Smooth muscle cell (in vitro differentiated cells): ENCODE data around the gene BIRC3. TPM values are rescaled to one million over a fixed set of nuclear protein-coding genes. Genes with fewer than 3 reads are reported as not detected.

ENCODE experiments used
- DNase-seq: peaks from one replicate; lab custom pipeline; 2025; ENCODE audit not compliant: unreplicated experiment; lab: John Stamatoyannopoulos, UW
- H2AFZ ChIP-seq: fragments of 200-600 bp; sonication (generic); 2 replicates; pipeline ENCODE4 v1.6.0; 2016; ENCODE audit warnings: antibody characterized with exemption, low read depth, mild to moderate bottlenecking
- H3F3A ChIP-seq: fragments of 200-600 bp; sonication (generic); 2 replicates; pipeline ENCODE4 v1.6.0; 2017; ENCODE audit warnings: antibody characterized with exemption, low read depth
- H3K27ac ChIP-seq: fragments of 200-600 bp; sonication (generic); 2 replicates; pipeline ENCODE4 v1.5.1; 2016; ENCODE audit warnings: low read depth, mild to moderate bottlenecking
- H3K27me3 ChIP-seq: fragments of 200-600 bp; sonication (generic); 2 replicates; pipeline ENCODE4 v1.6.1; 2016; ENCODE audit warnings: low read depth, mild to moderate bottlenecking
- H3K36me3 ChIP-seq: fragments of 200-600 bp; sonication (generic); 2 replicates; pipeline ENCODE4 v1.5.1; 2016; ENCODE audit warnings: low read depth
- H3K4me1 ChIP-seq: fragments of 200-600 bp; sonication (generic); 2 replicates; pipeline ENCODE4 v1.5.1; 2016; ENCODE audit warnings: low read depth
- H3K4me2 ChIP-seq: fragments of 200-600 bp; sonication (generic); 2 replicates; pipeline ENCODE4 v1.6.0; 2016; ENCODE audit warnings: mild to moderate bottlenecking
- H3K4me3 ChIP-seq: fragments of 200-600 bp; sonication (generic); 2 replicates; pipeline ENCODE4 v1.5.1; 2016; ENCODE audit warnings: mild to moderate bottlenecking
- H3K79me2 ChIP-seq: fragments of 200-600 bp; sonication (generic); 2 replicates; pipeline ENCODE4 v1.6.0; 2016; ENCODE audit warnings: low read depth, mild to moderate bottlenecking
- H3K9ac ChIP-seq: fragments of 200-600 bp; sonication (generic); 2 replicates; pipeline ENCODE4 v1.6.0; 2016; ENCODE audit warnings: low read depth
- H3K9me3 ChIP-seq: fragments of 200-600 bp; sonication (generic); replicated peaks from 2 replicates; pipeline ENCODE4 v1.5.1; 2016; ENCODE audit warnings: low read depth
- H4K20me1 ChIP-seq: fragments of 200-600 bp; sonication (generic); 2 replicates; pipeline ENCODE4 v1.6.0; 2016; ENCODE audit warnings: low read depth
- CTCF ChIP-seq: fragments of 200-600 bp; sonication (generic); IDR thresholded peaks from 2 replicates; pipeline ENCODE4 v1.5.1; 2017; ENCODE audit warnings: borderline replicate concordance, mild to moderate bottlenecking, antibody characterized with exemption; ENCODE audit not compliant: insufficient read depth, poor library complexity, severe bottlenecking
- WGBS: methylation state at CpG from one replicate; pipeline ENCODE4 v1.1.7; 2016; ENCODE audit warnings: low lambda C conversion rate; 5-methylcytosine and 5-hydroxymethylcytosine counted together
- polyA plus RNA-seq: library from polyadenylated mRNA; unstranded; fragments of >200 nt; fragmentation: Nextera tagmentation; extraction: Ambion mirVana; gene quantifications from 2 replicates; pipeline ENCODE4 v1.2.1, GENCODE V29; 2016
- small RNA-seq: library from RNA; depleted of rRNA; stranded (forward); fragments of <200 nt; gene quantifications from one replicate; pipeline ENCODE3, GENCODE V24; 2014
- total RNA-seq: library from RNA; depleted of rRNA; stranded (reverse); fragments of >200 nt; gene quantifications from 2 replicates; pipeline ENCODE4 v1.2.3, GENCODE V29; 2014

BIRC3 gene
- total and polyA plus RNA-seq, 2 experiments from 2014 or later, result 0.94 to 1.6 TPM

- Histone ChIP-seq H3K27ac (peak overlapping the region; percentile 5), H3K79me2 (peaks cover 3% of the 10 kb centered on the region), H3F3A (no peaks in the 10 kb centered on the region), H3K9me3 (no peaks in the 10 kb centered on the region), H3K9ac (no peak overlapping the region), H3K4me1 (no peaks in the 10 kb centered on the region), H2AFZ (no peak overlapping the region), H4K20me1 (peaks cover 20% of the 10 kb centered on the region), H3K4me2 (no peak overlapping the region), H3K36me3 (no peaks in the 10 kb centered on the region), H3K27me3 (no peaks in the 10 kb centered on the region), H3K4me3 (no peak overlapping the region)
- no peak for TF ChIP-seq CTCF
- DNase-seq, result no peak
- WGBS, result 97% methylated on average over 7 of the region's 8 CpGs
Observed at GRCh38 chr11:102387043-102387781, 69.9 kb downstream of the BIRC3 start.

Small RNAs within 50 kb of the gene (small RNA-seq; reads per million reads assigned to genes)
- gene AP000942.3 (not detected), gene AP000942.4 (not detected), gene RNU6-952P (not detected)

Other genes starting within 250 kb of the BIRC3 start
- gene YAP1, start 207.0 kb upstream of the BIRC3 start, total RNA-seq, result 136 and 174 TPM in 2 replicates
- 25.1 and 28.4 TPM in 2 replicates for gene YAP1, start 207.0 kb upstream of the BIRC3 start, polyA plus RNA-seq
- gene BIRC2, start 29.7 kb downstream of the BIRC3 start, total RNA-seq, result 170 and 174 TPM in 2 replicates
- gene BIRC2, start 29.7 kb downstream of the BIRC3 start, polyA plus RNA-seq, result 38.6 and 46.3 TPM in 2 replicates
- 77.6 and 78.8 TPM in 2 replicates for gene TMEM123, start 135.3 kb downstream of the BIRC3 start, total RNA-seq
- gene TMEM123, start 135.3 kb downstream of the BIRC3 start, polyA plus RNA-seq, result 38.8 and 55.8 TPM in 2 replicates
- gene MMP7, start 213.3 kb downstream of the BIRC3 start, total RNA-seq, result 8.0 and 12.6 TPM in 2 replicates
- 4.3 and 16.4 TPM in 2 replicates for gene MMP7, start 213.3 kb downstream of the BIRC3 start, polyA plus RNA-seq